Activated CD4-positive, alpha-beta T cell treated with anti-CD3 and anti-CD28 coated beads, Interleukin-2, amount 50 U/mL, for 4 hours (primary cell): ENCODE data around the gene ARFGEF3.

Experiments used
- DNase-seq, 2 experiments: peaks; one replicate each; pipeline ENCODE4 v3.0.0-alpha.2; 2020

Gene ARFGEF3

DNA sequence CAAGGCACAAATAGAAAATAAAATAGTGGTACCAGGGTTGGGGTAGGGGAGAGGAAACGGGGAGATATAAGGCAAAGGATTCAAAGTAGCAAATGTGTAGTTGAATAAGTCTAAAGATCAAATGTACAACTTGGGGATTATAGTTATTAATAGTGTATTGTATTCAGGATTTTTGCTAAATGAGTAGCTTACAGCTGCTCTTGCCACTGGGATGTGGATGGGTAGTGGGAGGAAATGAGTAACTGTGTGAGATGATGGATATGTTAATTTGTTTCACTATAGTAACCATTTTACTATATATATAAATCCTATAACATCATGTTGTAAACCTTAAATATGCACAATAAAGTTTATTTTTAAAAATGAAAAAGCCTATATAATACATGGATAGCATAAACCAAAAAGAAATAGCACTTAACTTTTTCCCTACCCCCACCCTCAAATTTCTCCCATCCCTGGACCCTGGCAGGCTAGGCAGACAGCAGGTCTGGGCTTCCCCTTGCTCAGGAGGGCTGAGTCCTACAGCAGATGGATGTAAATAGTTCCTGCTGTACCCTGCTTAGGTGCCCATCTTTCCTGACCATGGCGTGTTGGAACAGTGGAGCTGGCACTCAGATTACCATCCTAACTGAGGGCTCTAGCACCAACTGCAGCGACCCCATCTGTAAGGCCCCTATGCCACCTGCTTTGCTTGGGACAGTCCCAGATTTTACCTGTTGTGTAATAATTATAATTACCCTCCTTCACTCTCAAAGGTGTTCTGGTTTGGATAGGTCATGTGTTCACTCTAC, 85.1 kb downstream of the ARFGEF3 start:
- DNase-seq: no peak

DNA sequence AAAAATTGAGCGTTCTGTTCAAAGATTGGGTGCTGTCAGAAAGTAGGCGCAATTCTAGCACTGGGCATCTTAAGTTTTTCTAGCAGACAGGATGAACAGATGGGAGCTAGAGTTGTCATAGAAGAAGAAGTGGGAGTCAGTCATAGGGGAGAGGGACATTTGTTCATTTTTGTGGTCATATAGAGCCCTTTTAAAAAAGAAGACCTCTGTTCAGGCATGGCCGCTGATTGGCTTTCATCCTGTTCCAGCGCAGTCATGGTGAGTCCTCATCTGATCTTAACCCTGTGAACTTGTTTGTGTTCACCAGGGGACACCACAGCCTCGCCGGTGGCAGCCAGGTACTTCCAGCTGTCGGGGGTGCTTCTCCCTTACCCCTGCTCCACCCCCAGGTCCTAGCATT, 86.3 kb downstream of the ARFGEF3 start:
- no peak for DNase-seq

DNA sequence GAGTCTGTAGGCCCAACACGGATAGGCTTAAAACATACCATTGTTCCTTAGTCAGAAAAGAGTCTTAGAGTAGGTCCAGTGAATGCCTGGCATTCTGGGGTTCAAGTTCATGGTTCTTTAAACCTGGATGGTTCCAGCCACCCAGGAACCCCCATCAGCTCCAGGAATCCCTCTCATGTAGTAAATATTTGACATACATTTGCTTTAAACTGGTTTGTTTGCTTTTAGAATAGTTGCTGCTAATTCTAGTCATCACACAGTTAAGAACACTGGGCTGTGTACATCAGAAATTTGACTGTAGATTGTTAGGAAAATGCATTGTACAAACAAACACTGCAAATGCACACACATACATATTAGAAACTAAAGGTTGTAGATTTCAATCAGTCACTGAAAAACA, 87.1 kb downstream of the ARFGEF3 start:
- DNase-seq: no peak

DNA sequence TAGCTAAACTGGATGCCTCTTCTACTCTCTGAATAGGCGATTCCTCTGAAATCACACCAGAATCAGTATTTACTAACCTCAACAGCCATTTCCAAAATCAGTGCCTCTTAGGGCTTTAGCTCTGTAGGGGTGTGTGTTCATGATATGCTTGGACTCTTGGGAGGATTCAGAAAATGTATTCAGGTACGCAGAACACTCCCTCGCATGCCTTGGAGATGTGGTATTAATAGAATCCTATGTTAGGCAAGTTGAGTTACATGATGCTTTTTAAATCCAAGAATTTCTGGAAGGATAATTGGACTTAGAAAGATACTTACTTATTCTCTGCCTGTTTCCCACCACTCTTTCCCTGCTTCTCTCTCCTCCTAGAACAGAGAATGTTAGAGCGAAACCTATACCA, 88.3 kb downstream of the ARFGEF3 start:
- DNase-seq: no peak

DNA sequence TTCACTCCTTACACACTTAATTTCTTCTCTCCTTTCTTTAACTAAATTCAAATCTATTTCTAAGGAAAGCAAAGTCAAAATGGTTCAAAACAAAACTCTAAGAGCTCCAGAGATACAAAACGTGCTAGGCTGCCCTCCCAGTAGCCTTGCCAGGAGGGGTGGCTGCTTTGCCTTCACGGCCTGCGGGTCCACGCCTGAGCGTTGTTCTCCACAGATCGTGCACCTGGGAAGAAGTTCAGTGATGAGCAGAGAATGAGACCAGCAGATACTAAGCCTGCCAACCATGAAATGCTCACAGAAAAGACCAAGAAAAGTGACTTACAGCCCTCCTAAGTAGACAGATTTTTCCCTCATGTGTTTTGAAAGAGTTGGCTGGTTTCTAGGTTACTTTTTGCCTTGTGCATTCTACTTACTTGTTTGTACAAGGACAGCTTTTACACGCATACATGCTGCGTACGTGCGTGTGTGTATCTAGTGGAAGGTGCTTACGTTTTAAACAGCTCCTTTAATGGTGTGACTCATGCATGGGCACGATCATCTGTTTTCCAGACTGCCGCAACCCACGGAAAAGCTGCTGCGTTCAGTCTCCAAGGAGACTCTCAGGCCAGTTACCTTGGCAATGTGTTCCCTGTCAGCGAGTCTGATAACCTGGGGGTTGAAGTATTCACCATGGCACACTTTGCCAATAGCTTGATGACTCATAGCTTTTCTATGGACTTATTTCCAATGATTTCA, 88.9 kb downstream of the ARFGEF3 start:
- DNase-seq: no peak

DNA sequence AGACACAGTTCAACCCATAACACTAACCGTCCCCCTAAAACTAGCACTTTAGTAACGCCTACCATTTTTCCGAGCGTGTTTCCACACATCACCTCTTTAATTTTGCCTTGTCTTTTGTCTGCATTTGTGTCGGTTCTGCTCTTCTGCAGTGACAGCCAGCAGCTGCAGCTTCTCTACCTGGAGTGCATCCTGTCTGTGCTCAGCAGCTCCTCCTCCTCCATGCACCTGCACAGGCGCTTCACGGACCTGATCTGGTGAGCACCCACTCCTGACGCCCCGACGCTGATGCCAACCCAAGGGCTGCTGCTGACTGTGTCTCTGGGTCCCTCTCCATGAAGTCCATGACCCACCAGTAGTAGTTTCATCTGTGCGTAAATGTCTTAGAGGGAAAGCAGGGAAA, 92.0 kb downstream of the ARFGEF3 start:
- DNase-seq: no peak

DNA sequence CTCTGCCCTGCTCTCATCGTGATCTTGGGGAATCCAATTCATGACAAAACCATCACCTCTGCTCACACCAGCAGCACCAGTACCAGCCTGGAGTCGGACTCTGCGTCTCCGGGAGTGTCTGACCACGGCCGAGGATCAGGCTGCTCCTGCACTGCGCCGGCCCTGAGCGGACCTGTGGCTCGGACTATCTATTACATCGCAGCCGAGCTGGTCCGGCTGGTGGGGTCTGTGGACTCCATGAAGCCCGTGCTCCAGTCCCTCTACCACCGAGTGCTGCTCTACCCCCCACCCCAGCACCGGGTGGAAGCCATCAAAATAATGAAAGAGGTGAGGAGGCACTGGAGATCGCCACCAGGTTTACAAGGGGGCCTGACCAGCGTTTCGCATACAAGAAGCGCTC, 93.7 kb downstream of the ARFGEF3 start:
- no peak for DNase-seq

DNA sequence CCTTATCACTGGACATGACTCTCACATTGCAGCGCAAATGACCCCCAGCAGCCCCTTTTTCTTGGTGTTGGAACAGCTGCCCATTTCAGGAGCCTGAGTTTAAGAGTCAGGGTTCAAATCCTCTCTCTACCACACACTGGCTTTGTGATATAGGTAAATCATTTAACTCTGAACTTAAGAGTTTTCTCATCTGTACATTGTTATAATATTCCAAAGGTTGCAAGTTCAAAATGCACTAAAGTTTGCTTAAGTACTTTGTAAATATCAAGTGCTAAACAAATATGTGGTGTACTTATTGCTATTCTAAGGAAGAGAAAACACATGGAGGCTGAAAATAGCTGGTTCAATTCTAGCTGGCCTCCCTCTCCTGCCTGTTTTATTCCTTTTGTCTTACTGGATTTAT, 95.9 kb downstream of the ARFGEF3 start:
- DNase-seq: no peak

DNA sequence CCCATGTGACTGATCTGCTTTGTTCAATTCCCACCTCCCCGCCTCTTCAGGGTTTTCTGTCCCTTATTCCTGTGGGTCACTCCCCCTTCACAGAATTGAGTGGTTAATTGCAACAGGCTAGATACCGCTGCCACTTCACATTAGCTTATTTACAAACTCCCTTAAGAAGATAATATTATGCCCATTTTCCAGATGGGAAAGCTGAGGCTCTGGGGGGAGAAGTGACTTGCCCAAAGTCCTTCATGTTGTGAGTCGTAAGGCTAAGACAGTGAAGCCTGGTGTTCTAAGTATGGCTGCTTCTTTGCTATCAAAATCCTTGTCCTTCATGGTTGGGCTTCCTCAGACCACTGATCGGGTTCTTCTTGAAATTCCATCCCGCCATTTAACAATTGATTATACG, 96.5 kb downstream of the ARFGEF3 start:
- DNase-seq: no peak

DNA sequence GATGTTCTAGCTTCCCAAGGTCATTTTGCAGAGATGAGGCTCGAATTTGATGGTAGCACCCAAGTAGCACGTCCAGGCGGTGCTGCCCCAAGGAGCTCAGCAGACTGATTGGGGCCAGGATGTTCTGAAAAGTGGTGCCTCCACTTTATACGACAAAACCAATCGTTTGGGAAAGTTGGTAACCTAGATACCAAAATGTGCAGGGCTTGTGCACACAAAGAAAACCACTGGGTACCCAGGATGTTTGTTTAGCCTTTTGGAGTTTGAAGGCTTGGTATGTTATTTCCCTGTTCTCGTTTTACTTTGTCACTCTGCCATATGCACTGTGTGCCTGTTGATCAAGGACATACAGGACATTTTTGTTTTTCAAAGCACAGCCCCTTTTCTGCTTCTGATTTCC, 97.3 kb downstream of the ARFGEF3 start:
- no peak for DNase-seq

DNA sequence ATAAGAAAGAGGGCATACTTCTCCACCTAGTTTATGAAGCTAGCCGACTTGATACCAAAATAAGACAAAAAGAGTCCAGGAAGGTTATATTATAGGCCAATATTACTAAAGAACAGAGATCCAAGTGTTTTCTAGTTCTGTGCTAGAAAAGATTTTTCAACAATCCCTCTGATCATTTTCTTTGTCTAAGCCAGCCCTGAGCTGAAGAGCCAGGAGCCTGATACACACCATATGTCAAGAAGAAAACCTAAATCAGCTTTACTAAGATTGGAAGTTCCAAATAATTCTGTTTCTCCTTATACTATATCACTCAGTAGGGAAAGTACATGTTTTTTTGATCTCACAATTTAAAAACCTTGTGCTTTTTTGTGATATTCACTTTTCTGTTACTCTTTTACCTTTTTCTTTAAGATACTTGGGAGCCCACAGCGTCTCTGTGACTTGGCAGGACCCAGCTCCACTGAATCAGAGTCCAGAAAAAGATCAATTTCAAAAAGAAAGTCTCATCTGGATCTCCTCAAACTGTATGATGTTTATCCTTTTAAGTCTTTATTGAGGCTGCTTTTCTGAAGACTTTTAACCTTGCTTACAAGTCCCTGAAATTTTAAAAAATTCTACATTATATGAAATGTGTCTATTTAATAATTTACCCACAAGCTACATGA, 99.5 kb downstream of the ARFGEF3 start:
- DNase-seq: no peak

DNA sequence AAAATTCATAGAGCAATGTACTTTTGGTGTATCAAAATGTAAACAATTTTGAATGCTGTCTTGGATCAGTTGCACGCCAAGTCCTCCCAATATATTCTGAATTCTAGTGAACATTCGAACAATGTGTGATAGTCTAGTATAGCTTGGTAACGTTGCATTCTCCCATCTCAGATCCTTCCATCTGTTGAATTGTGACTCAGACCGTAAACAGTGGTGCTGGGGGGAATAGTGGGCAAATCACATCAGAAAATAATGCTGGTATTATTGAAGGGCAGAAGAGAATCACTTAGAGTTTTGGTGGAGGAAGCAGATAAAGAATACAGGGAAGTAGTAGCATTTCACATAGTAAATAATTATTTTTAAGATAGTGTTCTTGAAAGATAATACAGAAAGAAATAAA, 102.2 kb downstream of the ARFGEF3 start:
- no peak for DNase-seq

DNA sequence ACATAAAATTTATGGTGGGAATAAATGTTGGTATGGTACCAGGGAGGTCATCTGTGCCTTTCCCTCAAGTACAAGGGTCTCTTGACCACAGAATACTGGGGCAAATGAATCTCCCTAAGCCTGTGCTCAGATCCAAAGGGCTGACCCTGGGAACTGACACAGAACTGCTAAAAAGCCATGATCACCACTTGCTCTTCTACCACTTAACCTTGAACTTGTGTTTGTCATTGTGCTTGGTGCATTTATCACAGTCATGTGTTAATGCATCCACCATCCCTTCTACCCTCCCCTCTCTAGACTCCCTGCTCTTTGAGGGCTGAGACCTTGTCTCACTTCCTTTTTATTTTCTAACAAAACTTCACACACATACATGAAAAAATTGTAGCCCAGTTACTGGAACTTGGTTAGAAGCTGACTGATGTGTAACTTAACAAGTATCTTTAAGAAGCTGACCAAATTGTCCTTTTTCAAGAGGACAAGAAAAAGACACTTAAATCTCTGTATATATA, 102.7 kb downstream of the ARFGEF3 start:
- no peak for DNase-seq

DNA sequence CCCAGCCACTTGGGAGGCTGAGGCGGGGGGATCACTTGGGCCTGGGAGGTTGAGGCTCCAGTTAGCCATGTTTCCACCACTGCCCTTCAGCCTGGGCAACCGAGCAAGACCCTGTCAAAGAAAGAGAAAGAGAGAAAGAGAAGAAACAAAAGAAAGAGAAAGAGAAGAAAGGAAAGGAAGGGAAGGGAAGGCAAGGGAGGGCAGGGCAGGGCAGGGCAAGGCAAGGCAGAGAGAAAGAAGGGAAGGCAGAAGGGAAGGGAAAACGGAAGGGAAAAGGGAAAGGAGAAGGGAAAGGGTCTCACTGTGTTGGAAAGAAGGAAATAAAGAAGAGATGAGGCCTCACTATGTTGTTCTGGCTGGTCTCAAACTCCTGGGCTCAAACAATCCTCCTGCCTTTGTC, 104.4 kb downstream of the ARFGEF3 start:
- no peak for DNase-seq

DNA sequence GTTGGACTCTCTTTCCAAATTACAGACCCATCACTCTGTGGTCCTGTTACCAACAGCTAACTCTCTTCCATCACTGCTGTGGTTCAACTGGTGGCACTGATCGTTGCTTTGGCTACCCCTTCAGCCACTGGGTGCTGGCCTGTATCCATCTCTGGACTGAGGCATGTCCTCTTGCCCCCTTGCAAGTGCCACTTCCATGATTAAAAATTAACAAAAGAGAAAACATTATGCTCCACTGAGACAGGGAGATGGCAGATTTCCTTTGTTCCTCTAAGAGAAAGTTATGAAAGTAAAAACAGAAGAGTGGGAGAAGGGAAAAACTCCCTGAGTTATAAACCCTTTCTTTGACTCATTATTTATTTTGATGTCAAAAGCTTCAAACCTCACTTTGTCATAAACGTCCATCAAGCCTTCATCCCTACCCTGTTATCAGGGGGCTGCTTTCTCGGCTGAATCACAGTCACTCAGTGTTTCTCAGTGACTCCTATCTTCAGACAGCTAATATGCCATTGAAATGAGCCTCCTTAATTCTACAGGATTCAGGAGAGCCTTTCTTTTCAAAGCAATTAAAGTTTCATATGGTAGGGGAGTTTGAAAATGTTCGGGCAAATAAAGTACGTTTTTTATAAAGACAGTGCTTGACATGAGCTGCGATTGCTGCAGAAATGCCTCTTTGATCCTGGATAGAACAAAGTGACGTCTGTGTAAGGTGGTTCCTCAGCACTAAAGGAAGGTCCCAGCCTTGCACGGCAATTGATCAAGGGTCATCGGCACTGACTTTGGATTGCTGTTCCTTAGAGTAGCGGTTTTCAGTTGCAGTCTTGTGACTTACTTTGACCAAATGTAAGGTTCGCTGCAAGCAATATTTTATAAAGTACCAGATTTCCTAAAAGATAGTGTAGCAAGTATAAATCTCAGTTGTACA, 106.5 kb downstream of the ARFGEF3 start:
- no peak for DNase-seq

DNA sequence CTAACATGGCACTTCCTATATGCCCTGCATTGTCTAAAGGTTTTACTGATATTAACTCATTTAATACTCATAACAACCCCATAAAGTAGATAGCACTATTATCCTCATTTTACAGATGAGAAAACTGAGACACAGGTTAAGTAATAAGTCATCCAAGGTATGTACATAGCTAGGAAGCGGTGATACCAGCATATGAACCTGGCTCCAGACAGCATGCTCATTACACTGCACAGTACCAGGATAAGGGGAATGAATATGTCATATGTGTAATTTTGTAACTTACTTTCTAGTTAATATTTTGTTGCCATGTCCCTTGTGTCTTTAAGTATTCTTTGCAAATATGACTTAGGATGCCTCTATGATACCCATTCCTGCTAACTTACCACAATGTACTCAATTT, 109.7 kb downstream of the ARFGEF3 start:
- DNase-seq: no peak

DNA sequence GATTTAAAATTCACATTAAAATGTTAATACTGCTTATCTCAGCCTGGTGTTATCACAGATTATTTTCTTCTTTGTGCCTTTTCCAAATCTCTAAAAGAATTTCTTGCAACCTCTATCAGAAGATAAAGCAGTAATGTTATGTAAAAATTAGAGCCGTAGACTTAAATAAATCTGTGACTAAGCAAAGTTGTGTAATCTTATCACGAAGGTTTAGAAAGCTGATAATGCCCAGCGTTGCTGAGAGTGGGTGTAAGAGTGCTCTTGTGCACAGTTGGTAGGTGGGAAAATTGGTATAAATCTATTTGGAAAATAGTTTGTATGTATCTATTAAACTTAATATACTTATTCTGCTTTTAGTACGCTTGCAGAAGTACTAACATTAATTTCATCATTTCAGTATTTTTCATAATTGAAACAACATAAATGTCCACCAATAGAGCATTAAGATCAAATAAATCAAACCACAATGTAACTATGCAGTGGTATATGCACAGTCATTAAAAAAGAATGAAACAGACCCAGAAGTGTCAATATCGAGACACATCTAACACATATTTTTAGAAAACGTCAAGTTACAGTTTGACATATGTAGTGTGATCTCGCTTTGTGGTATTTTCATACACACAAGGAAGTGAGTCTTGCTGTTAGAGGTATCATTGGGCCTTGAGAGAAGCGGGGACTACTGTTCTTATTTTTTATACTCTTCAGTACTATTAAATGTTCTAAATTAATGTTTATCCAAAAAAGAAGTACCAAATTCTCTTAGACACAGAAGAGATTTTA, 111.0 kb downstream of the ARFGEF3 start:
- no peak for DNase-seq

DNA sequence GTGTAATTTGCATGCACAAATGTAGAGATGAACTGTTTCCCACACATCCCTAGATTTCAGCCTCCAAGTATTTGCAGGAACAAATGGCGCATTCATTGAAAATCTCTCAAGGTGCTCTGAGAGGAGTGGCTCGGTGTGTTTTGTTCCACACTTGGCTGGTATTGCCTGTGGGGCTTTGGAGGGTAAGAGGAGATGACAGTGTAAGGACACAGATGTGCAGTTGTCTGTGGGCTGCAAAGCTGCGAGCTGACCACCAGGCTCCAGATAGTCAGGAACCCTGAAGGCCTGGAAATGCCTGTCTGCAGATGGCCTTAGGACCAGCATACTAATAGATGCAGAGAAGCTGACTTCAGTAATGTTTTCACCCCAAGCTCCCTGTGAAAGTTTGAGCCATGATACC, 114.2 kb downstream of the ARFGEF3 start:
- no peak for DNase-seq

DNA sequence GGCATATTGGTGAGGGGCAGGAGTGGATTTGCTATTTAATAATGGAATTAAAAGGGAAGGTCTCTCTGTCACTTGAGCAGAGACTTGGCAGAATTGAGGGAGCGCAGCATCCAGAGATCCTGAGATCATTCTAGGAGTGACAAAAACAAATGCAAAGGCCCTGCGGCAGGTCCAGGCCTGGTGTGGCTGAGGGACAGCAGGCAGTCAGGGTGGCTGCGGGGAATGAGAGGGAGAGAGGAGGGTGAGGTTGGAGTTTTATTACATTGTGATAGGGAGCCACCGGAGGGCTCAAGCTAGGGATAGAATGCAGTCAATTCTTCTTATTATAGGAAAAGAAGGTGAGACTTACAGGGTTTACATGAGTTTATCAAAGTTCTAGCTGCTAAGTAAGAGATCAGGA, 116.1 kb downstream of the ARFGEF3 start:
- no peak for DNase-seq

DNA sequence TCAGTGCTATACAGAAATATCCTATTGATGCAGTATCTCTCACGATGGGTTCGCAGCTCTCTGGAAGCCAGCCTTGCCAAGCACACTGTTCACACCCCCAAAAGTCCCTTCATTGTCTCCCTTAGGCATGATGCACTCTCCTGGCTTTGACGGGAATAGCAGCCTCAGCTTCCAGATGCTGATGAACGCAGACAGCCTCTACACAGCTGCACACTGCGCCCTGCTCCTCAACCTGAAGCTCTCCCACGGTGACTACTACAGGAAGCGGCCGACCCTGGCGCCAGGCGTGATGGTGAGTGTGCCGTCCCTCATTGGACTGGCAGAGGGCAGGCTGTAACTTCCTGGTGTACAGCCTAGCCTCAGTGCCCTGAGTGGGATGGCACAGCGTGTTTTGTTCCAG, 116.6 kb downstream of the ARFGEF3 start:
- DNase-seq: no peak

DNA sequence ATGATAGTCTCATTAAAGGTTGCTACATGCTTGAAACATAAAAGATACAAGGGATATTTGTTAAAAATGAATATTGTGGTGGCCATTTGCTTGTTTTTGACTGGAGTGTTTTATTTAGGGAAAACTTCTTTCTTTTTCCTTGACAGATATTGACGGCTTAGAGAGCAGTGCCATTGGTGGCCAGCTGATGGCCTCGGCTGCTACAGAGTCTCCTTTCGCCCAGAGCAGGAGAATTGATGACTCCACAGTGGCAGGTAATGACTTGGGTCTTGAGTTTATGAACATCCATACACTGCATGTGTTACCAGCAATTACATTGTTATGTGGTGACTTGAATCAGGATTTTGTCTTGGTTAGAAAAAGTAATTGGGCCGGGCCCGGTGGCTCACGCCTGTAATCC, 124.1 kb downstream of the ARFGEF3 start:
- DNase-seq: no peak

DNA sequence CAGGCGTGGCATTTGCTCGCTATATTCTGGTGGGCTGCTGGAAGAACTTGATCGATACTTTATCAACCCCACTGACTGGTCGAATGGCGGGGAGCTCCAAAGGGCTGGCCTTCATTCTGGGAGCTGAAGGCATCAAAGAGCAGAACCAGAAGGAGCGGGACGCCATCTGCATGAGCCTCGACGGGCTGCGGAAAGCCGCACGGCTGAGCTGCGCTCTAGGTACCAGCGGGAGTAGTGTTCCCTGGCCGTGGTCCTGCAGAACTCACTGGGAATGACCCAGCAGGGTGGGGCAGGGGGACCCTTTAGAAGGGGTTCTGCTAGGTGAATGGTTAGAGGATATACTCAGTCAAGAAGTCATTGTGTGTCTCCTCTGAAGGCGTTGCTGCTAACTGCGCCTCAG, 125.0 kb downstream of the ARFGEF3 start:
- no peak for DNase-seq
